HepG2 (cell line): ENCODE measurements around the gene WNK4. TPM values are rescaled to one million over a fixed set of nuclear protein-coding genes. Genes with fewer than 3 reads are reported as not detected.

Experiments used
- ATAC-seq: fragments of 200-7000 bp; cut with Tn5 transposase; 3 replicates; pipeline ENCODE4 v1.9.1; 2020; ENCODE audit warnings: mild to moderate bottlenecking, moderate library complexity
- BruUV-seq: library from RNA; stranded (reverse); fragments of 400-500 nt; replicated peaks from 2 replicates; lab custom pipeline; 2021; lab: Mats Ljungman, UMichigan
- CTCF ChIA-PET: fragments of 300-600 bp; formaldehyde crosslinking; extraction: SDS; loops from one replicate; lab custom pipeline; 2021; ENCODE audit warnings: low total read pairs, inconsistent platforms, low intra/inter-chr PET ratio; lab: Yijun Ruan, JAX
- POLR2A ChIA-PET: fragments of 350-600 bp; sonication (Branson Sonifier 250); formaldehyde crosslinking; loops from one replicate; lab custom pipeline; 2020; ENCODE audit warnings: antibody characterized with exemption, inconsistent platforms; lab: Yijun Ruan, JAX
- DNase-seq: peaks from one replicate; pipeline ENCODE4 v3.0.0-alpha.2; 2015; ENCODE audit warnings: low spot score
- FAIRE-seq: peaks from 3 replicates; lab custom pipeline; 2011; peaks lifted over from hg19 to GRCh38; lab: Jason Lieb, UNC
- H2AFZ ChIP-seq: one replicate; pipeline ENCODE4 v1.6.1; 2011; ENCODE audit warnings: low read length, inconsistent platforms
- H3K27ac ChIP-seq: fragments of 300-600 bp; 3 replicates; pipeline ENCODE4 v1.8.0; 2011; ENCODE audit warnings: mixed run types, mild to moderate bottlenecking, mixed read lengths, low read length, inconsistent platforms; ENCODE audit not compliant: insufficient read depth; ENCODE audit errors: extremely low read length
- H3K27me3 ChIP-seq, 2 experiments: fragments of 200-600 bp in 1 of 2; 2 replicates in 1 of 2; 3 replicates in 1 of 2; pipeline versions ENCODE4 v1.6.0 to v1.8.0; 2011; ENCODE audit warnings: low read length in 2 of 2, mild to moderate bottlenecking in 2 of 2, moderate library complexity in 2 of 2, inconsistent platforms in 1 of 2; ENCODE audit not compliant: insufficient read depth in 2 of 2, control insufficient read depth in 1 of 2
- H3K36me3 ChIP-seq, 2 experiments: fragments of 200-600 bp in 1 of 2; replicated peaks in 1 of 2; 2 replicates in 1 of 2; 3 replicates in 1 of 2; pipeline versions ENCODE4 v1.5.1 to v1.8.0; 2011; ENCODE audit warnings: low read length in 2 of 2, inconsistent platforms in 1 of 2; ENCODE audit not compliant: insufficient read depth in 2 of 2, control insufficient read depth in 1 of 2
- H3K4me1 ChIP-seq: 2 replicates; pipeline ENCODE4 v1.5.1; 2012; ENCODE audit warnings: low read length, inconsistent platforms; ENCODE audit not compliant: insufficient read depth
- H3K4me2 ChIP-seq: 2 replicates; pipeline ENCODE4 v1.6.0; 2011; ENCODE audit warnings: low read depth, low read length, inconsistent platforms
- H3K4me3 ChIP-seq, 3 experiments: fragments of 200-600 bp in 1 of 3; sonication (generic), shearing (Covaris generic) in 1 of 3; replicated peaks in 1 of 3; 2 replicates each; pipeline ENCODE4 v1.5.1; 2011 to 2016; ENCODE audit warnings: low read length in 3 of 3, inconsistent platforms in 2 of 3, low read depth in 2 of 3, mild to moderate bottlenecking in 2 of 3, control low read depth in 1 of 3, mixed read lengths in 1 of 3; ENCODE audit not compliant: insufficient read depth in 1 of 3
- H3K79me2 ChIP-seq: one replicate; pipeline ENCODE4 v1.6.1; 2011; ENCODE audit warnings: low read length, inconsistent platforms; ENCODE audit not compliant: insufficient read depth
- H3K9ac ChIP-seq: 2 replicates; pipeline ENCODE4 v1.6.0; 2011; ENCODE audit warnings: mild to moderate bottlenecking, low read depth, low read length, inconsistent platforms; ENCODE audit not compliant: insufficient read depth
- H3K9me3 ChIP-seq: 2 replicates; pipeline ENCODE4 v1.5.1; 2012; ENCODE audit warnings: mild to moderate bottlenecking, low read length
- H4K20me1 ChIP-seq: 2 replicates; pipeline ENCODE4 v1.6.0; 2011; ENCODE audit warnings: inconsistent platforms, mild to moderate bottlenecking, low read length, moderate library complexity; ENCODE audit not compliant: insufficient read depth
- AKAP8 ChIP-seq: sonication (generic); formaldehyde crosslinking; IDR thresholded peaks from 2 replicates; pipeline ENCODE4 v1.5.1; 2020; ENCODE audit warnings: mild to moderate bottlenecking, missing genetic modification reagents
- BRD4 ChIP-seq: sonication (generic); formaldehyde crosslinking; IDR thresholded peaks from 2 replicates; pipeline ENCODE4 v1.4.0; 2020; ENCODE audit warnings: missing genetic modification reagents
- DRAP1 ChIP-seq: IDR thresholded peaks from 2 replicates; pipeline ENCODE4 v1.6.1; 2016; ENCODE audit warnings: missing genetic modification reagents, missing compliant biosample characterization
- ESRRA ChIP-seq: sonication (generic); formaldehyde crosslinking; IDR thresholded peaks from 2 replicates; pipeline ENCODE4 v1.5.1; 2020; ENCODE audit warnings: mild to moderate bottlenecking, low read depth, missing genetic modification reagents
- HDAC2 ChIP-seq: sonication (generic); formaldehyde crosslinking; IDR thresholded peaks from 2 replicates; pipeline ENCODE4 v1.4.0; 2020; ENCODE audit warnings: missing genetic modification reagents
- IKZF4 ChIP-seq: sonication (generic); formaldehyde crosslinking; IDR thresholded peaks from 2 replicates; pipeline ENCODE4 v1.5.1; 2020; ENCODE audit warnings: borderline replicate concordance, mild to moderate bottlenecking, low read depth, missing genetic modification reagents; ENCODE audit errors: not compliant biosample characterization
- NPAS2 ChIP-seq: sonication (generic); formaldehyde crosslinking; IDR thresholded peaks from 2 replicates; pipeline ENCODE4 v1.8.0; 2022; ENCODE audit warnings: mild to moderate bottlenecking, missing genetic modification reagents, borderline replicate concordance
- PITX1 ChIP-seq: sonication (generic); formaldehyde crosslinking; IDR thresholded peaks from 2 replicates; pipeline ENCODE4 v1.5.1; 2020; ENCODE audit warnings: mild to moderate bottlenecking, missing genetic modification reagents
- RBFOX2 ChIP-seq: fragments of 200-400 bp; formaldehyde crosslinking; IDR thresholded peaks from 2 replicates; pipeline ENCODE4 v1.6.1; 2017; ENCODE audit warnings: low read depth, mild to moderate bottlenecking, low read length
- SNAI1 ChIP-seq: sonication (generic); formaldehyde crosslinking; IDR thresholded peaks from 2 replicates; pipeline ENCODE4 v1.5.0; 2020; ENCODE audit warnings: mild to moderate bottlenecking, missing genetic modification reagents, borderline replicate concordance
- THAP11 ChIP-seq: IDR thresholded peaks from 2 replicates; pipeline ENCODE4 v1.6.1; 2016; ENCODE audit warnings: missing biosample characterization, missing genetic modification reagents
- ZBTB38 ChIP-seq: sonication (generic); formaldehyde crosslinking; IDR thresholded peaks from 2 replicates; pipeline ENCODE4 v1.5.1; 2020; ENCODE audit warnings: mild to moderate bottlenecking, missing genetic modification reagents
- ZGPAT ChIP-seq: IDR thresholded peaks from 2 replicates; pipeline ENCODE4 v1.6.1; 2016; ENCODE audit warnings: mild to moderate bottlenecking
- ZNF326 ChIP-seq: sonication (generic); formaldehyde crosslinking; IDR thresholded peaks from 2 replicates; pipeline ENCODE4 v1.4.0; 2020; ENCODE audit warnings: missing genetic modification reagents, borderline replicate concordance
- ZNF737 ChIP-seq: sonication (generic); formaldehyde crosslinking; IDR thresholded peaks from 2 replicates; pipeline ENCODE4 v1.5.0; 2020; ENCODE audit warnings: missing genetic modification reagents, mild to moderate bottlenecking, borderline replicate concordance
- ZNF747 ChIP-seq: sonication (generic); formaldehyde crosslinking; IDR thresholded peaks from 2 replicates; pipeline ENCODE4 v1.8.1; 2023; ENCODE audit warnings: missing genetic modification reagents, mild to moderate bottlenecking, borderline replicate concordance
- ZNF850 ChIP-seq: sonication (generic); formaldehyde crosslinking; conservative IDR thresholded peaks from 2 replicates; pipeline ENCODE4 v1.9.0; 2021; ENCODE audit warnings: mild to moderate bottlenecking, missing genetic modification reagents
- WGBS: methylation state at CpG from one replicate; pipeline ENCODE4 v1.1.6; 2017; ENCODE audit warnings: low lambda C conversion rate; 5-methylcytosine and 5-hydroxymethylcytosine counted together
- in situ Hi-C: cut with HindIII; loops from 2 replicates; pipeline ENCODE4 v1.10.0; 2017; ENCODE audit warnings: low pct_unique_long_range_greater_than_20kb; ENCODE audit not compliant: extremely low pct_ligation_motif_present
- intact Hi-C: fragments of 100-400 bp; cut with micrococcal nuclease; formaldehyde crosslinking; loops from one replicate; pipeline ENCODE4 v1.10.0; 2022; ENCODE audit not compliant: unreplicated experiment
- polyA plus RNA-seq, 8 experiments: library from polyadenylated mRNA; depleted of rRNA in 3 of 8; stranded (reverse) in 7 of 8; unstranded in 1 of 8; fragments of >200 nt; fragmentation: Illumina TruSeq in 4 of 8; extraction: Trizol in 4 of 8; gene quantifications; 2 replicates each; pipeline versions ENCODE4 v1.2.1 to v1.2.3, GENCODE V29; 2011 to 2016; ENCODE audit warnings: low read depth in 4 of 8, missing spikeins in 1 of 8, mixed read lengths in 1 of 8; ENCODE audit not compliant: insufficient read depth in 1 of 8
- total RNA-seq, 5 experiments: library from RNA; depleted of rRNA; stranded (reverse); fragments of >200 nt; fragmentation: Illumina TruSeq; extraction: Trizol; gene quantifications; 2 replicates each; pipeline ENCODE4 v1.2.3, GENCODE V29; 2016; ENCODE audit warnings: low read depth in 1 of 5
- TF ChIP-seq, protein P1 (sequence below): sonication (generic); formaldehyde crosslinking; conservative IDR thresholded peaks from 2 replicates; pipeline ENCODE4 v1.8.0; 2022; ENCODE audit warnings: mild to moderate bottlenecking, moderate library complexity, missing genetic modification reagents

Gene WNK4
- total and polyA plus RNA-seq, 2 of the 13 experiments (the other 11 are each of a cell fraction or from before 2014, with no cell fraction given), result 2.7 to 13.7 TPM

DNA sequence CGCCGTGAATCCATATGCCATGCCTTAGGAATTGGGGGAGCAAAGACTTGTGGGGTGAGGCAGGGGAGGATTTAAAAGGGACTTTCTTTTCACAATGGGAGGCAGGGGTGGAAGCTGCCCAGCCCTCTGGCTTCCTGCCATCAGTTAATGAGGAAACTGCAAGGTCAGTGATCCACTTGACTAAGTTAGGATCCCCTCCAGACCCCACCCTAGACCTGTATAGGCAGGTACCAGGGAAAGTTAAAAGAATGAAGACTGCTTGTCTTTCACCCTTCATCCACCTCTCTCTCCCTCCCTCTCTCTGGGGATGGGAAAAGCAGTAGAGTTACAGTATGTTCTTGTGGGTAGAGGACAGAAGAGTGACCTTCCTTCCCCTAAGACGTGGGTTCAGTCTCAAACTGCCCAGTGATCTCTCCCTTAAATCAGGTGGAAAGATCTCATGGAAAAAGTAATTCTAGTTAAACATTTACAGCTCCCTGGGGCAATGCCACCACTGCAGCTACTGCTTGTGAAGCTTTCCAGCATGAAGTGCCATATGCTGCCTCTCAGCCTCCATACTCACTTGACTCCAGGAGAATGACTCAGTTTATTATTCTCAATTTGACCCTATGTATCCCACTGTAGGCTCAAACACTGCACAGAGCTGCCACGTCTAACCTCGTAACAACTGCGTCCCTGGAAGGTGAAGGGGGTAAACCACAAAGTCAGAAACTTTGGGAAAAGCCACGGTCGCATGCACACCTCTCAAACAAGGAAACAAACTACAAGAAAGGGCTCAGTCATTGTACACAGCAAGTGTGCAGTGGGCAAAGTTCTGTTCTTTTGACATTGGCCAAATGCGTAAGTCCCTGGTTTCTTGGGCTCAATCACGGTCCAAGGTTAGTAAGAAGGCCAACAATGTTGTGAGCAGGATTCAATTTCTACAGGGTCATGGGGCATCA is 16.9 kb downstream of the WNK4 start (continued):
- TF ChIP-seq RBFOX2, result peak; percentile 48; the same call in 1 of the 2 replicates
- TF ChIP-seq ZNF747 (CRISPR knock-in tag), result 0 out of 2 replicates have a peak, but pooled peaks have one; percentile 58
- TF ChIP-seq ZGPAT (CRISPR knock-in tag), result 0 out of 2 replicates have a peak, but pooled peaks have one; percentile 20
- peak; percentile 84; the same call in 1 of the 2 replicates for TF ChIP-seq THAP11
- 0 out of 2 replicates have a peak, but pooled peaks have one; percentile 36 for TF ChIP-seq HDAC2
- TF ChIP-seq DRAP1 (CRISPR knock-in tag), result peak; percentile 84
- TF ChIP-seq ZBTB38, result peak; percentile 49; the same call in 1 of the 2 replicates

DNA sequence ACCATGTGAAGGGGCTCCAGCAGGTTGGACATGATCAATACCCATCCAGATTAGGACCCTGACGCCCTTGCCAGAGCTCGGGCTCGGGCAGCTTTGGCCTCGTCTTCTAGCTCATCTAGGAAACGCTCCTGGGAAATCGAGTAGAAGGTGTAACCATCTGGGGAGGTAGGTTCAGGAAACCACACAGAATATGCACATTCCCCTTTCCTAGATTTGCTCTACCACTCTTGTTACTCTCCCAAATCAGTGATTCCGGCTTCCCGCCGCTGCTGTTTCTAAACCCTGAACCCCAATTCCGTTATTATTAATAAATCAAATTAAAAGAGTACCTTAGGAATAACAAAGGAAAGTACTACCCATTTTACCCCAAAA is 17.6 kb downstream of the WNK4 start:
- Histone ChIP-seq H3K36me3 (peaks cover 0 to 2% of the 10 kb centered on the region in 2 experiments; a peak in 3 of 5 replicates), H3K27me3 (no peaks in the 10 kb centered on the region; a peak in 2 of 5 replicates), H3K9me3 (no peaks in the 10 kb centered on the region), H3K79me2 (peaks cover 19% of the 10 kb centered on the region), H3K4me3 (peak overlapping the region; percentile 88 to 94 (median 94)), H4K20me1 (no peaks in the 10 kb centered on the region), H3K4me2 (peak overlapping the region; percentile 100), H3K9ac (peak overlapping the region; percentile 94), H2AFZ (no peak overlapping the region), H3K27ac (peak overlapping the region; percentile 88), H3K4me1 (peaks cover 51% of the 10 kb centered on the region)
- in situ Hi-C loops (no loop called here), intact Hi-C loops (loop anchor here (2.0 kb wide), 1 partner anchor 27 kb away; the partner anchor contains the start of gene BECN1)
- peak; percentile 2; the same call in 2 of the 3 replicates for ATAC-seq
- ChIA-PET POLR2A (interaction anchor here (0.6 to 12.5 kb wide), 40 partner anchors 9 to 518 kb away, joined by 3 to 278 read pairs (median 4); partner anchors contain the start of genes BECN1, EZH1, PLEKHH3 and PSMC3IP), CTCF (no interaction called here)
- BruUV-seq, result no TSS peak
- under 1% methylated on average over 10 of the region's 10 CpGs for WGBS
- DNase-seq, result no peak
- no peak for FAIRE-seq
- TF ChIP-seq AKAP8, result 0 out of 2 replicates have a peak, but pooled peaks have one; percentile 9
- no peak for TF ChIP-seq IKZF4
- 0 out of 2 replicates have a peak, but pooled peaks have one; percentile 37 for TF ChIP-seq NPAS2 (CRISPR knock-in tag)
- TF ChIP-seq, protein P1, sequence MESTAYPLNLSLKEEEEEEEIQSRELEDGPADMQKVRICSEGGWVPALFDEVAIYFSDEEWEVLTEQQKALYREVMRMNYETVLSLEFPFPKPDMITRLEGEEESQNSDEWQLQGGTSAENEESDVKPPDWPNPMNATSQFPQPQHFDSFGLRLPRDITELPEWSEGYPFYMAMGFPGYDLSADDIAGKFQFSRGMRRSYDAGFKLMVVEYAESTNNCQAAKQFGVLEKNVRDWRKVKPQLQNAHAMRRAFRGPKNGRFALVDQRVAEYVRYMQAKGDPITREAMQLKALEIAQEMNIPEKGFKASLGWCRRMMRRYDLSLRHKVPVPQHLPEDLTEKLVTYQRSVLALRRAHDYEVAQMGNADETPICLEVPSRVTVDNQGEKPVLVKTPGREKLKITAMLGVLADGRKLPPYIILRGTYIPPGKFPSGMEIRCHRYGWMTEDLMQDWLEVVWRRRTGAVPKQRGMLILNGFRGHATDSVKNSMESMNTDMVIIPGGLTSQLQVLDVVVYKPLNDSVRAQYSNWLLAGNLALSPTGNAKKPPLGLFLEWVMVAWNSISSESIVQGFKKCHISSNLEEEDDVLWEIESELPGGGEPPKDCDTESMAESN, result no peak
- 0 out of 2 replicates have a peak, but pooled peaks have one; percentile 1 for TF ChIP-seq ZNF326 (CRISPR knock-in tag)
- peak; percentile 74; the same call in 1 of the 2 replicates for TF ChIP-seq SNAI1 (CRISPR knock-in tag)
- TF ChIP-seq PITX1 (CRISPR knock-in tag), result no peak
- 0 out of 2 replicates have a peak, but pooled peaks have one; percentile 13 for TF ChIP-seq ZNF737 (CRISPR knock-in tag)
- TF ChIP-seq ZNF850, result no peak
- TF ChIP-seq BRD4 (CRISPR knock-in tag), result no peak
- TF ChIP-seq ESRRA (CRISPR knock-in tag), result no peak
